Choroid plexus epithelial cell (primary cell): ENCODE data around the gene DYTN.

Experiments
- DNase-seq: peaks from one replicate; pipeline ENCODE4 v3.0.0-alpha.2; 2010; ENCODE audit warnings: low read depth
- H3K4me3 ChIP-seq: 2 replicates; pipeline ENCODE4 v1.5.1; 2011; ENCODE audit warnings: low read depth, mild to moderate bottlenecking, control low read depth, low read length, moderate library complexity
- CTCF ChIP-seq: conservative IDR thresholded peaks from 2 replicates; pipeline ENCODE4 v1.5.1; 2011; ENCODE audit warnings: low read depth, mild to moderate bottlenecking, control low read depth, inconsistent platforms, low read length, moderate library complexity

DYTN gene

DNA sequence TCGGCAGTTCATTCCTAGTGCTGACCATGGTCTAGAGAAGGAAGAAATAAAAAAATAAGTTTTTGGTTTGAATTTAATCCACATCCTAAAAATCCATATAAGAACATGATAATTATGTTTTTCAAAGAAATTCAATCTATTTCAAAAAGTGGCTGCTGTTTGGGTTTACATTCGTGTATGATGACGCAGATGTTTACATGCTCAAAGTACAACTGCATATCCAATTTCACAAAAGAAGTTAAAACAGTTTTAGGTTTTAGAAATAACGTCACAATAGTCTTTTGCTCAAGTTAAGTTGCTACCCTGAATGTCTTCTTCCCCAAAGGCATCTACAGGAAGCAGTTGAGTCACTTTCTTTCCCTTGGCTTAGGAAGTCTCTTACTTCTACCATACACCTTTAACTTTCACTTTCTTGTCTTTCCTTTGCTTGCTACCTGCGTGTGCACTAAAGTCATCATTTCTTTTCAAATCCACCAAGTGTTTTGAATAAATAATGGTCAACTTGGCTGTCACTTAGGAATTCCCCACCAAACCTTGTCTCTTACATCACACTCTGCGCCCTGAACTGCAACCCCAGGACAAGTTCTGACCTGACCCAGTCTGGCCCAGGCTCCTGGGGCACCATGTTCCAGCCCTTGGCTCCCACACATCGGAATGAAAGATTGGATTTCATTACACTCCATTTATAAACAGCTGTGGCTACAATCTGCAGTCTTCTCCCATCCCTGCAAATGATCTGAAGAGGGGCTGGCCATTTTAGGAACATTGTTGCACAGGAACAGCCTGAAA lies 47.5 kb downstream of the DYTN start:
- no peak for TF ChIP-seq CTCF
- H3K4me3 ChIP-seq = no peak overlapping the region
- no peak for DNase-seq

DNA sequence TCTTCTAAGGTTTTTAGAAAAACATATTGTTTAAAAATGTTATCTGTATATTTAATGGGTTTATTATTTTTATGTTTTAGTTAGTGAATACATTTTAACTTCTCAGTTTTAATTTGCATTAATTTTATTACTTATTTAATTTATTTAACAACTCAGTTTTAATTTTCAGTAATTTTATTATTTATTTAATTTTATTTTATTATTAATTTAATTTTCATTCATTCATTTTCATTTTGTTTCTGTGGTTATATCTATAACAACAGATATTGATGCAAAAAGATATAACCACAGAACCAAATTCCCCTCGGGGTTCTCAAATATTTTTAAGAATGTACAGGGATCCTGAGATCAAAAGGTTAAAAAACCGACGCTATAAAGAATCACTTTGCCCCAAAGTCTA lies 52.9 kb downstream of the DYTN start:
- DNase-seq = no peak
- TF ChIP-seq CTCF = no peak
- H3K4me3 ChIP-seq = no peak overlapping the region

DNA sequence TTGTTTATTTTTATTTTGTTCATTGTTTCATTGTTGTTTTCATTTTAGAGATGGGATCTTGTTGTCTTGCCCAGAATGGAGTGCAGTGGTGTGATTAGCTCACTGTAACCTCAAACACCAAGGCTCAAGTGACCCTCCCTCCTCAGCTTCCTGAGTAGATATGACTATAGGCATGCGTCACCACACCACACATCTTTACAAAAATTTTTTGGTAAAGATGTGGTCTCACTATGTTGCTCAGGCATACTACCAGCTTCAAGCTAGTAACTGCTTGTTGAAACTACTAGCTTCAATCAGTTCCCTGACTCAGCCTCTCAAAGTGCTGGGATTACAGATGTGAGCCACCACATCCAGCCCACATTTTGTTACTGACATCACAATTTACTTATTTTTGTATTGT lies 61.1 kb downstream of the DYTN start:
- no peak for TF ChIP-seq CTCF
- DNase-seq = no peak
- no peak overlapping the region for H3K4me3 ChIP-seq

- peak; percentile 5 for DNase-seq
Observed at GRCh38 chr2:206647985-206648384, 70.2 kb downstream of the DYTN start.

GRCh38 chr2:206642075-206643025 lies 75.8 kb downstream of the DYTN start, which contains the start of gene FAM237A:
FAM237A (plus strand) TSS chr2:206642487; CDS start chr2:206644237, 1,750 bp downstream.
- TF ChIP-seq CTCF = no peak
- DNase-seq = peak; percentile 72
- H3K4me3 ChIP-seq = no peak within 1 kb of the TSS

More at GRCh38 chr2:206647985-206648384, 70.2 kb downstream of the DYTN start:
- no peak overlapping the region for H3K4me3 ChIP-seq
- no peak for TF ChIP-seq CTCF

DNA sequence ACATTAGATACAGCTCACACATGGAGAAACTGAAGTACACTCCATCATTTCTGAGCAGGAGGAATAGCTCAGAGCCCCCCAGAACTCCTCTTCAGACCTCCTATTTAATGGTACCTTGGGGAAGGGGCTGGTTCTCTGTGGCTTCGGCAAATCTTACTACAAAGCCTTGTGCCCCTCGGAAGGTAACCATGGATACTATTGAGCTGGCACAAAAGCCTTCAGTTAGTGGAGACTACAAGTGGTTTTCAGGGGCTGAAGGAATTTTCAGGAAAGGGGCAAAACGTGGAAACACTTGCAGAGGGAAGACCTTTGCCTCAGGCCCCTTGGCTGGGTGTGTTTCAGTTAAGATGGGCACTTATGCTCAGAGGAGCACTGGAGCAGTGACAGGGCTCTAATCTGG lies 77.0 kb downstream of the DYTN start:
- no peak overlapping the region for H3K4me3 ChIP-seq
- no peak for TF ChIP-seq CTCF
- DNase-seq = no peak
